HCT116 (cell line): ENCODE data around the gene GNB1. TPM values are rescaled to one million over a fixed set of nuclear protein-coding genes. Genes with fewer than 3 reads are reported as not detected.
"Not testable (repeated sequence)": the region's sequence is repeated elsewhere in the genome, so short reads cannot be mapped to it uniquely, and the experiment has no call there.

Source experiments
- ATAC-seq: fragments of 200-7000 bp; cut with Tn5 transposase; 2 replicates; pipeline ENCODE4 v1.9.1; 2020; ENCODE audit warnings: mild to moderate bottlenecking, moderate library complexity
- BruUV-seq: library from RNA; stranded (reverse); fragments of 400-500 nt; replicated peaks from 2 replicates; lab custom pipeline; 2021; lab: Mats Ljungman, UMichigan
- CTCF ChIA-PET: fragments of 300-600 bp; sonication (Branson Sonifier 250); formaldehyde crosslinking; loops from one replicate; lab custom pipeline; 2021; ENCODE audit warnings: antibody characterized with exemption; lab: Charles Lee
- POLR2A ChIA-PET: fragments of 300-600, 350-600 bp; sonication (Branson Sonifier 250); formaldehyde crosslinking; loops from one replicate; lab custom pipeline; 2021; ENCODE audit warnings: antibody characterized with exemption; lab: Charles Lee
- RAD21 ChIA-PET, 2 experiments: fragments of 300-600 bp; sonication (Branson Sonifier 250); formaldehyde crosslinking; loops; one replicate each; lab custom pipeline; 2023; ENCODE audit warnings: low total read pairs in 2 of 2; ENCODE audit not compliant: uncharacterized antibody in 2 of 2, unreplicated experiment in 2 of 2, low non-redundant PET in 1 of 2; lab: Charles Lee
- DNase-seq: peaks from one replicate; pipeline ENCODE4 v3.0.0-alpha.2; 2010; ENCODE audit warnings: low read depth, low spot score
- H2AFZ ChIP-seq: fragments of 200-600 bp; shearing (Covaris generic), sonication (generic); 2 replicates; pipeline ENCODE4 v1.6.1; 2017; ENCODE audit warnings: low read depth, mixed run types, mixed read lengths, antibody characterized with exemption, low read length; ENCODE audit not compliant: poor library complexity, severe bottlenecking
- H3K27ac ChIP-seq: 2 replicates; pipeline ENCODE4 v1.5.1; 2012; ENCODE audit warnings: low read depth, low read length
- H3K27me3 ChIP-seq: fragments of 200-600 bp; sonication (generic); 2 replicates; pipeline ENCODE4 v1.6.1; 2016; ENCODE audit warnings: mixed run types, low read length, mixed read lengths; ENCODE audit not compliant: insufficient read depth
- H3K36me3 ChIP-seq, 2 experiments: fragments of 200-500 bp in 1 of 2; fragments of 200-600 bp in 1 of 2; sonication (Bioruptor generic) in 1 of 2; sonication (generic) in 1 of 2; 2 replicates each; pipeline versions ENCODE4 v1.5.1 to v1.6.1; 2014 to 2016; ENCODE audit warnings: low read length in 2 of 2, inconsistent platforms in 1 of 2, mixed read lengths in 1 of 2, mixed run types in 1 of 2; ENCODE audit not compliant: insufficient read depth in 2 of 2, control insufficient read depth in 1 of 2
- H3K4me1 ChIP-seq, 2 experiments: fragments of 200-600 bp in 1 of 2; sonication (generic) in 1 of 2; 2 replicates each; pipeline versions ENCODE4 v1.5.1 to v1.6.1; 2012 to 2017; ENCODE audit warnings: low read length in 2 of 2, inconsistent platforms in 1 of 2, mild to moderate bottlenecking in 1 of 2, mixed read lengths in 1 of 2, mixed run types in 1 of 2, moderate library complexity in 1 of 2; ENCODE audit not compliant: insufficient read depth in 2 of 2, control insufficient read depth in 1 of 2
- H3K4me2 ChIP-seq: fragments of 200-600 bp; sonication (generic); 2 replicates; pipeline ENCODE4 v1.6.1; 2017; ENCODE audit warnings: mixed run types, low read length, mixed read lengths
- H3K4me3 ChIP-seq, 2 experiments: fragments of 200-600 bp in 1 of 2; sonication (generic) in 1 of 2; replicated peaks in 1 of 2; 2 replicates each; pipeline ENCODE4 v1.5.1; 2011 to 2016; ENCODE audit warnings: low read length in 2 of 2, control low read depth in 1 of 2, low read depth in 1 of 2, mild to moderate bottlenecking in 1 of 2, mixed read lengths in 1 of 2, mixed run types in 1 of 2
- H3K79me2 ChIP-seq: fragments of 200-600 bp; sonication (generic); 2 replicates; pipeline ENCODE4 v1.6.1; 2017; ENCODE audit warnings: mild to moderate bottlenecking, mixed run types, low read length, moderate library complexity, mixed read lengths; ENCODE audit not compliant: insufficient read depth
- H3K9ac ChIP-seq: fragments of 200-600 bp; sonication (generic); 2 replicates; pipeline ENCODE4 v1.6.1; 2016; ENCODE audit warnings: low read length, mixed read lengths
- H3K9me2 ChIP-seq: fragments of 200-600 bp; sonication (generic), shearing (Covaris generic); 2 replicates; pipeline ENCODE4 v1.6.1; 2017; ENCODE audit warnings: mixed run types, mild to moderate bottlenecking, moderate library complexity; ENCODE audit not compliant: insufficient read depth
- H3K9me3 ChIP-seq, 2 experiments: fragments of 200-500 bp in 1 of 2; fragments of 200-600 bp in 1 of 2; sonication (Bioruptor generic) in 1 of 2; sonication (generic) in 1 of 2; 2 replicates each; pipeline ENCODE4 v1.6.1; 2014 to 2017; ENCODE audit warnings: low read length in 2 of 2, mixed read lengths in 2 of 2, inconsistent platforms in 1 of 2, low read depth in 1 of 2, mild to moderate bottlenecking in 1 of 2, mixed run types in 1 of 2, moderate library complexity in 1 of 2; ENCODE audit not compliant: control insufficient read depth in 1 of 2, insufficient read depth in 1 of 2
- H4K20me1 ChIP-seq: fragments of 200-600 bp; sonication (generic), shearing (Covaris generic); 2 replicates; pipeline ENCODE4 v1.6.1; 2017; ENCODE audit warnings: mixed run types, mild to moderate bottlenecking, moderate library complexity; ENCODE audit not compliant: insufficient read depth
- intact Hi-C: fragments of 100-400 bp; cut with micrococcal nuclease; formaldehyde crosslinking; loops from 2 replicates; pipeline ENCODE4 v1.10.0; 2022
- total RNA-seq: library from RNA; stranded (reverse); gene quantifications from one replicate; pipeline ENCODE4 v1.2.1, GENCODE V29; 2021; ENCODE audit not compliant: unreplicated experiment

Gene GNB1
- total RNA-seq, 1 experiment from 2014 or later = 371 TPM

- H3K9me2 ChIP-seq, H3K4me3 ChIP-seq, ATAC-seq, H3K27me3 ChIP-seq, BruUV-seq, RAD21 ChIA-PET, H3K27ac ChIP-seq, H3K9ac ChIP-seq, H3K36me3 ChIP-seq, H3K9me3 ChIP-seq, intact Hi-C loops, CTCF ChIA-PET, DNase-seq, H2AFZ ChIP-seq, POLR2A ChIA-PET, H3K4me2 ChIP-seq, H3K79me2 ChIP-seq, H4K20me1 ChIP-seq, H3K4me1 ChIP-seq: not testable (repeated sequence)
Observed at GRCh38 chr1:1737675-1738590, 153.0 kb downstream of the GNB1 start.

Other genes starting within 250 kb of the GNB1 start
- gene CDK11B, start 232.1 kb downstream of the GNB1 start, total RNA-seq = 31.5 TPM
- 30.3 TPM for gene SLC35E2B, start 198.3 kb downstream of the GNB1 start, total RNA-seq
- gene CDK11A, start 166.7 kb downstream of the GNB1 start, total RNA-seq = 61.0 TPM
- gene NADK, start 112.6 kb downstream of the GNB1 start, total RNA-seq = 93.4 TPM
- 2.3 TPM for gene CALML6, start 24.2 kb upstream of the GNB1 start, total RNA-seq
- 27.5 TPM for gene TMEM52, start 28.2 kb upstream of the GNB1 start, total RNA-seq
- gene CFAP74, start 112.7 kb upstream of the GNB1 start, total RNA-seq = 4.9 TPM
- gene GABRD, start 128.3 kb upstream of the GNB1 start, total RNA-seq = 15.6 TPM
- gene PRKCZ, start 159.3 kb upstream of the GNB1 start, total RNA-seq = 46.8 TPM